ENCODE results near the gene AKAP6. TPM values are rescaled to one million over a fixed set of nuclear protein-coding genes. Genes with fewer than 3 reads are reported as not detected.
A peak's percentile ranks its signal among the peaks of the same experiment; 100 is the strongest.

The AKAP6 gene
- total and polyA plus RNA-seq, 2 of the 8 experiments (the other 6 are each of a cell fraction or from before 2014, with no cell fraction given): 0.09 to 0.89 TPM

DNA sequence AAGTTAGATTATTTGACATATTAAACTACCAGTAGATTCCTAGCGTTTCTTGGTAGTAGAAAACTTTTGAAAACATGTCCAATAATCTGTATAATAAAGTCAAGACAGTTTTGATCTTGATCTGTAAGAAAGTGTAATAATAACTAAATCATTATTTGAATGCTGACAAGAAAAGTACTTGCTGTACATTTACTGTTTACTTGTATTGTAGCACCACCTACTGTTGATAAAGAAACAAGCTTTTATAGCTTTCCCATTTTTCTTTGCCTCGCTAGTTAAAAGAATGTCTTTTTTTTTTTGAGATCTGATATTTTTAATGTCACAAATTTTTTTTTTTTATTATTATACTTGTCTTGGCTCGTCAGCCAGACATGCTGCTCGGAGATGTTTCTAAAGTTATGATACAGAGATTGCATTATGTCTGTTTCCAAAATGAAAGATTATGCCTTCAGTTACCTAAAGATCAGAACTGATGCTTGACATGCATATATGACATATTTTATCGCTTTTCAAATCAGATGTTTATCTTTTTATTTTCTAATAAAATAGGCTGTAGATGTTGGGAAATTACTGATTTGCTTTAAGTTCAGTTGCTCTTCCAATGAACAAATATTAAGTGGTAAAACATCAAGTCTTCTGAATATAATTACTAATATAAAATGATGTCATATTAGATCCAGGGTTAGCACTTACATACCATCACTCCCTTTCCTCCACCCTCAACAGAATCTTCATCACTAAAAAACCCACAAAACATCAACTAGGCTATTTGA lies 140.5 kb downstream of the AKAP6 start:
- Histone ChIP-seq H3K79me1 (ENCODE audit: low read depth, low read length) (no peaks in the 10 kb centered on the region), H3K4ac (replicated peaks; ENCODE audit: insufficient read length, low read depth, low read length) (no peak overlapping the region), H2AFZ (ENCODE audit: low read length) (no peak overlapping the region), H4K5ac (ENCODE audit: insufficient read length, low read depth, low read length) (no peak overlapping the region), H3K18ac (ENCODE audit: extremely low read depth, low read length) (no peak overlapping the region), H3K27me3 (replicated peaks in 1 of 4; ENCODE audit: control insufficient read depth in 3 of 4, extremely low read depth in 1 of 4, insufficient read depth in 3 of 4, low read length in 3 of 4) (no peaks in the 10 kb centered on the region), H4K8ac (ENCODE audit: extremely low read depth, insufficient read depth, low read length) (no peak overlapping the region), H3K4me1 (replicated peaks in 1 of 4; ENCODE audit: control insufficient read depth in 3 of 4, insufficient read depth in 4 of 4, low read length in 3 of 4) (peaks cover 0 to 9% (median 3%) of the 10 kb centered on the region in 4 experiments; a peak in 3 of 7 replicates), H2BK5ac (ENCODE audit: low read depth, low read length) (no peak overlapping the region), H2BK12ac (ENCODE audit: low read depth, low read length) (no peak overlapping the region), H2BK120ac (replicated peaks; ENCODE audit: low read depth, low read length) (no peak overlapping the region), H3K56ac (replicated peaks; ENCODE audit: insufficient read length, low read depth, low read length) (no peak overlapping the region), H3K14ac (ENCODE audit: insufficient read length) (no peak overlapping the region), H3K36me3 (ENCODE audit: control insufficient read depth in 2 of 4, insufficient read depth in 4 of 4, low read length in 3 of 4) (no peaks in the 10 kb centered on the region), H2BK15ac (ENCODE audit: low read length) (no peak overlapping the region), H3K9me3 (ENCODE audit: insufficient read depth in 2 of 2, low read depth in 1 of 2, low read length in 1 of 2) (no peaks in the 10 kb centered on the region), H4K91ac (replicated peaks; ENCODE audit: insufficient read length, low read length) (no peak overlapping the region), H3K4me3 (ENCODE audit: extremely low read depth in 1 of 4, insufficient read depth in 2 of 4, low read depth in 3 of 4, low read length in 4 of 4) (no peak overlapping the region), H3K27ac (ENCODE audit: low read depth, low read length) (no peak overlapping the region), H2BK20ac (ENCODE audit: low read length) (no peak overlapping the region), H3K23ac (ENCODE audit: insufficient read length) (no peak overlapping the region), H3K23me2 (ENCODE audit: low read depth, low read length) (no peaks in the 10 kb centered on the region), H3K79me2 (ENCODE audit: control insufficient read depth in 1 of 2, insufficient read depth in 2 of 2, low read length in 2 of 2) (no peaks in the 10 kb centered on the region), H3K4me2 (ENCODE audit: insufficient read depth in 1 of 2, low read depth in 2 of 2, low read length in 2 of 2) (no peak overlapping the region), H2AK5ac (ENCODE audit: low read depth, low read length) (no peak overlapping the region), H4K20me1 (replicated peaks in 1 of 2; ENCODE audit: control insufficient read depth in 1 of 2, insufficient read depth in 2 of 2, low read length in 2 of 2) (no peaks in the 10 kb centered on the region), H3K9ac (replicated peaks in 1 of 4; ENCODE audit: extremely low read depth in 1 of 4, low read depth in 3 of 4, low read length in 3 of 4) (no peak overlapping the region)
- WGBS, 2 experiments (ENCODE audit: extremely low coverage in 1 of 2, insufficient coverage in 1 of 2, insufficient read length in 1 of 2, insufficient replicate concordance in 2 of 2, low coverage in 1 of 2, low lambda C conversion rate in 2 of 2, missing lambda C conversion rate in 1 of 2): 39% methylated on average over 5 of the region's 5 CpGs; no CpG with 5 or more reads in 1 of the 2 experiments
- POLR2A ChIA-PET (ENCODE audit: partially characterized antibody): no interaction called here
- FAIRE-seq: peak; percentile 83
- DNase-seq (ENCODE audit: low read depth in 1 of 2, low spot score in 2 of 2): no peak
- CTCF ChIA-PET (ENCODE audit: partially characterized antibody): interaction anchor here (0.6 to 1.9 kb wide), 14 partner anchors 18 to 1499 kb away, joined by 3 to 10 read pairs (median 4); no protein-coding TSS in a partner anchor
- TF ChIP-seq, protein P1, sequence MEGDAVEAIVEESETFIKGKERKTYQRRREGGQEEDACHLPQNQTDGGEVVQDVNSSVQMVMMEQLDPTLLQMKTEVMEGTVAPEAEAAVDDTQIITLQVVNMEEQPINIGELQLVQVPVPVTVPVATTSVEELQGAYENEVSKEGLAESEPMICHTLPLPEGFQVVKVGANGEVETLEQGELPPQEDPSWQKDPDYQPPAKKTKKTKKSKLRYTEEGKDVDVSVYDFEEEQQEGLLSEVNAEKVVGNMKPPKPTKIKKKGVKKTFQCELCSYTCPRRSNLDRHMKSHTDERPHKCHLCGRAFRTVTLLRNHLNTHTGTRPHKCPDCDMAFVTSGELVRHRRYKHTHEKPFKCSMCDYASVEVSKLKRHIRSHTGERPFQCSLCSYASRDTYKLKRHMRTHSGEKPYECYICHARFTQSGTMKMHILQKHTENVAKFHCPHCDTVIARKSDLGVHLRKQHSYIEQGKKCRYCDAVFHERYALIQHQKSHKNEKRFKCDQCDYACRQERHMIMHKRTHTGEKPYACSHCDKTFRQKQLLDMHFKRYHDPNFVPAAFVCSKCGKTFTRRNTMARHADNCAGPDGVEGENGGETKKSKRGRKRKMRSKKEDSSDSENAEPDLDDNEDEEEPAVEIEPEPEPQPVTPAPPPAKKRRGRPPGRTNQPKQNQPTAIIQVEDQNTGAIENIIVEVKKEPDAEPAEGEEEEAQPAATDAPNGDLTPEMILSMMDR (IDR thresholded peaks at IDR 0.05; ENCODE audit: control extremely low read depth in 1 of 3, insufficient read depth in 1 of 3, low read depth in 1 of 3, low read length in 3 of 3): peak in 1 of 3 experiments; percentile 26; a peak in 2 of 4 replicates
- TF ChIP-seq SIN3A (conservative IDR thresholded peaks at IDR 0.05 in 1 of 2, IDR thresholded peaks at IDR 0.05 in 1 of 2; ENCODE audit: low read depth in 1 of 2, low read length in 2 of 2): no peak
- peak in 1 of 2 experiments; percentile 72; a peak in 3 of 4 replicates for TF ChIP-seq RAD21 (IDR thresholded peaks at IDR 0.05 in 1 of 2, conservative IDR thresholded peaks at IDR 0.05 in 1 of 2; ENCODE audit: low read depth in 2 of 2, low read length in 2 of 2)
